ENCODE results near the gene GDAP1L1. TPM values are rescaled to one million over a fixed set of nuclear protein-coding genes. Genes with fewer than 3 reads are reported as not detected.

The GDAP1L1 gene
- total and polyA plus RNA-seq, 2 donors (not counting 1 experiment from before 2014, with no cell fraction given) = not detected

DNA sequence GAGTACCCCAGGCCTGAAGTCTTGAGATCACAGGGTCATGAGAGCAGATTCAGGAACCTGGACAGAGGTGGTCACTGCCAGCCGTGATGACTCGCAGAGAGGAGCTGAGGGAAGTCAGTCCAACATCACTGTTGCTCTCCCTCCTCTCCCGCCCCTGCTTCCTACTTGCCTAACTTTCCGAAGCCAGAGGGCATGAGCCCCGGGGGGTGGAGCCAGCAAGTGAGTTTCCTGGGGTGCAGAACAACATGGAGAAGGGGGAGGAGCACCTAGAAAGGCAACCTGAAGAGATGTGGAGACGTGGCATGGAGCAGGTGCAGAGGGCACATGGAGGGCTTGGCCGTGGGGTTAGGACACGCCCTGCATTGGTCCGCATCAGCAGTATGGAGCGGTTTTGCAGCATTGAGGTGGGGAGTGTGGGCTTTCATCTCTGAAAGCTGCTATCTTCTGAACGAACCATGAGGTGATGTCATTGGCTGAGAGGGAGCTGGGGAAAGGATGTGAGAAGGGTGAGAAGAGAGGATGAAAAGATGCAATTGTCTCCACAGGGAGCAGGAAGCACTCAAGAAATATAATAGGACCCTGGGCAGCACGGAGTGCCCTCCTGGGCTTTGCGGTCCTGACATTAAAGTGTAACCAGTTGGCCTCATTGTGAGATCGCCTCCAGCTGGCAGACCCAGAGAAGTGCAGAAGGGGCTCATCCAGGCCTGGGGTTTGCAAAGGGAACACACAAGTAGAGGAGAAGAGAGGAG lies 25.0 kb downstream of the GDAP1L1 start:
- Histone ChIP-seq H3K9ac (ENCODE audit: insufficient read depth, low read length) (no peak overlapping the region), H3K4me3 (replicated peaks in 1 of 4; ENCODE audit: control extremely low read depth in 1 of 4, insufficient read depth in 1 of 4, low read depth in 3 of 4, low read length in 4 of 4) (no peak overlapping the region), H3K4me2 (ENCODE audit: extremely low read depth, insufficient read depth, low read length) (no peak overlapping the region), H3K27me3 (ENCODE audit: control insufficient read depth, insufficient read depth, low read length) (no peaks in the 10 kb centered on the region), H3K36me3 (ENCODE audit: control insufficient read depth, insufficient read depth, low read length) (no peaks in the 10 kb centered on the region), H3K9me3 (ENCODE audit: control insufficient read depth, insufficient read depth, low read depth, low read length) (no peaks in the 10 kb centered on the region), H3K27ac (ENCODE audit: insufficient read depth, low read length) (no peak overlapping the region), H3K79me2 (ENCODE audit: control insufficient read depth, insufficient read depth, low read length) (no peaks in the 10 kb centered on the region), H2AFZ (ENCODE audit: low read length) (no peak overlapping the region), H4K20me1 (ENCODE audit: control insufficient read depth, extremely low read depth, insufficient read depth, low read length) (no peaks in the 10 kb centered on the region), H3K4me1 (ENCODE audit: control insufficient read depth, extremely low read depth, insufficient read depth, low read length) (no peaks in the 10 kb centered on the region)
- no peak for DNase-seq (ENCODE audit: low read depth in 2 of 2)
- TF ChIP-seq EZH2 (IDR thresholded peaks at IDR 0.05; ENCODE audit: low read length, missing control alignments) = no peak
- TF ChIP-seq, protein P1, sequence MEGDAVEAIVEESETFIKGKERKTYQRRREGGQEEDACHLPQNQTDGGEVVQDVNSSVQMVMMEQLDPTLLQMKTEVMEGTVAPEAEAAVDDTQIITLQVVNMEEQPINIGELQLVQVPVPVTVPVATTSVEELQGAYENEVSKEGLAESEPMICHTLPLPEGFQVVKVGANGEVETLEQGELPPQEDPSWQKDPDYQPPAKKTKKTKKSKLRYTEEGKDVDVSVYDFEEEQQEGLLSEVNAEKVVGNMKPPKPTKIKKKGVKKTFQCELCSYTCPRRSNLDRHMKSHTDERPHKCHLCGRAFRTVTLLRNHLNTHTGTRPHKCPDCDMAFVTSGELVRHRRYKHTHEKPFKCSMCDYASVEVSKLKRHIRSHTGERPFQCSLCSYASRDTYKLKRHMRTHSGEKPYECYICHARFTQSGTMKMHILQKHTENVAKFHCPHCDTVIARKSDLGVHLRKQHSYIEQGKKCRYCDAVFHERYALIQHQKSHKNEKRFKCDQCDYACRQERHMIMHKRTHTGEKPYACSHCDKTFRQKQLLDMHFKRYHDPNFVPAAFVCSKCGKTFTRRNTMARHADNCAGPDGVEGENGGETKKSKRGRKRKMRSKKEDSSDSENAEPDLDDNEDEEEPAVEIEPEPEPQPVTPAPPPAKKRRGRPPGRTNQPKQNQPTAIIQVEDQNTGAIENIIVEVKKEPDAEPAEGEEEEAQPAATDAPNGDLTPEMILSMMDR (conservative IDR thresholded peaks at IDR 0.05 in 1 of 2, IDR thresholded peaks at IDR 0.05 in 1 of 2; ENCODE audit: low read depth in 1 of 2, low read length in 2 of 2) = peak in 1 of 2 donors; percentile 13

DNA sequence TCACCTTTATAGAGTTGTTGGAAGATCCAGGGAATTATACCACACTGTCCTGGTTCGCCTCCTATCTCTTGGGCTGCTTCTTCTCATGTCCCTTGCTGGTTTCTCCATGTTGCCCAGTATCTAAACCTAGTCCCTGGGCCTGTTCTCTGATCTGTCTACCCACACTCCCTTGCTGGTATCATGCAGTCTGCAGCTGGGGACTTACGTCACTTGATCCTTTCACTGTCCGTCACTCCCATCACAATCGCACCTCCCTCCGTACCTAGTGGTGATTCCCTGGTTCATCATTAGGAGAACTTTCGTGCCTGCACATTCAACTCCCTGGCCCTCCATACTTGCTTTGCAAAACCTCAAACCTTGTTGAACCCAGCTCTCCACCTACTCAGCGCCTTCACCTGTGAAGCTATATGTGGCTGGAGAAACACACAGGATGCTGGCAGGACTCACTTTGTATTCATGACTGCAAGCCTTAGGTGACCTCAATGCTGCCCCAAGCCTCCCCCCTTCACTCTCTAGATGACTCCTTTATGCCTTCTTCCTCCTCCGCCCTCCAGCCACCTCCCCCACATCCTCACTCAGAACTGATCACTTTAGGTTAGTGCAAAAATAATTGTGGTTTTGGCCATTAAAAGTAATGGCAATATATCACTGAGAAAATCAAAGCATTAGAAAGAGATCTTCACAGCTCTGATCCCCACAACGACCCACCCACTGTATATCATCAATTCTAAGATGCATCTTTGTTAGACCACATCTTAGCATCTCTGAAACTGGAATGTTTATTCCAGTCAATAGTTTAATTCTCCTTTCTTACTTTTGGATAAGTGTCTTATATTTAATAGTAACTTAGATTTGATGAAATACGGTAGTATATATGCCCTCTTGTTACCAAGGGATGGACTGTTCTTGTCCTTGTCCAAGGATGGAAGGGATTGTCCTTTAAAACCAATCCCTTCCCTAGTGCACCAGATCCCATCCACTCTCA lies 26.4 kb downstream of the GDAP1L1 start:
- Histone ChIP-seq H2AFZ (ENCODE audit: low read length) (no peak overlapping the region), H3K4me1 (ENCODE audit: control insufficient read depth, extremely low read depth, insufficient read depth, low read length) (no peaks in the 10 kb centered on the region), H3K79me2 (ENCODE audit: control insufficient read depth, insufficient read depth, low read length) (no peaks in the 10 kb centered on the region), H3K27me3 (ENCODE audit: control insufficient read depth, insufficient read depth, low read length) (no peaks in the 10 kb centered on the region), H3K36me3 (ENCODE audit: control insufficient read depth, insufficient read depth, low read length) (no peaks in the 10 kb centered on the region), H3K4me2 (ENCODE audit: extremely low read depth, insufficient read depth, low read length) (no peak overlapping the region), H3K27ac (ENCODE audit: insufficient read depth, low read length) (no peak overlapping the region), H3K9ac (ENCODE audit: insufficient read depth, low read length) (no peak overlapping the region), H3K9me3 (ENCODE audit: control insufficient read depth, insufficient read depth, low read depth, low read length) (no peaks in the 10 kb centered on the region), H3K4me3 (replicated peaks in 1 of 4; ENCODE audit: control extremely low read depth in 1 of 4, insufficient read depth in 1 of 4, low read depth in 3 of 4, low read length in 4 of 4) (no peak overlapping the region), H4K20me1 (ENCODE audit: control insufficient read depth, extremely low read depth, insufficient read depth, low read length) (no peaks in the 10 kb centered on the region)
- TF ChIP-seq EZH2 (IDR thresholded peaks at IDR 0.05; ENCODE audit: low read length, missing control alignments) = no peak
- TF ChIP-seq, protein P1 (conservative IDR thresholded peaks at IDR 0.05 in 1 of 2, IDR thresholded peaks at IDR 0.05 in 1 of 2; ENCODE audit: low read depth in 1 of 2, low read length in 2 of 2) = no peak
- no peak for DNase-seq (ENCODE audit: low read depth in 2 of 2)
